C4-2B (cell line): Measurements from ENCODE around the gene RNF208.

Source experiments
- H3K27ac ChIP-seq: fragments of 450-650 bp; 2 replicates; pipeline ENCODE4 v1.5.1; 2017
- ZFX ChIP-seq: fragments of 450-650 bp; IDR thresholded peaks from 2 replicates; pipeline ENCODE4 v1.6.1; 2017
- TF ChIP-seq, protein P1 (sequence below): fragments of 450-650 bp; conservative IDR thresholded peaks from 2 replicates; pipeline ENCODE4 v1.5.1; 2017; ENCODE audit warnings: mild to moderate bottlenecking

The RNF208 gene

DNA sequence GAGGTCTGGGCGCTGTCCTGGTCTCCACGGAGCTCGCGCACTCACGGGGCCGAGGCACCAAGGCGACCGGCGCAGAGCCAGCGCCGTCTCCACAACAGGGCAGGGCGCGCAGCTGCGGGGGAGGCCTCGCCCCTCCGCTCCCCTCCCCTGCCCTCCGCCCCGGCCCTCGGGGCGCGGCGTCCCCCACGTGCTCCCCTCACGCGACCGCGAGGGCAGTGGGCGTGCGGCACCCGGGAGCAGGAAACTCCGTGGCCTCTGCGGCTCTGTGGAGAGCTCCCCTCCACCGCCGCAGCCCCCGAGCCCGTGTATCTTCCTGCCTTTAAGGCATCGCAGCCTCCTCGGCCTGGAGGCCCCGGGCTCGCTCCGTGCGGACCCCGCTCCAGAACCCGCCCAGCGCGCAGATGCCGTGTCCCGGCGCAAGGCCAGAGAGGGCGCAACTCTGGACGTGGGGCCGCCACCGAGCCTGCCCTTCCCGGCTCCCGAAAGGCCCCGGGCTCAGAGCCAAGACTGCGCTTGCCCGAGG is 18.3 kb upstream of the RNF208 start:
- TF ChIP-seq ZFX: peak; percentile 92; the same call in 1 of the 2 replicates
- TF ChIP-seq, protein P1, sequence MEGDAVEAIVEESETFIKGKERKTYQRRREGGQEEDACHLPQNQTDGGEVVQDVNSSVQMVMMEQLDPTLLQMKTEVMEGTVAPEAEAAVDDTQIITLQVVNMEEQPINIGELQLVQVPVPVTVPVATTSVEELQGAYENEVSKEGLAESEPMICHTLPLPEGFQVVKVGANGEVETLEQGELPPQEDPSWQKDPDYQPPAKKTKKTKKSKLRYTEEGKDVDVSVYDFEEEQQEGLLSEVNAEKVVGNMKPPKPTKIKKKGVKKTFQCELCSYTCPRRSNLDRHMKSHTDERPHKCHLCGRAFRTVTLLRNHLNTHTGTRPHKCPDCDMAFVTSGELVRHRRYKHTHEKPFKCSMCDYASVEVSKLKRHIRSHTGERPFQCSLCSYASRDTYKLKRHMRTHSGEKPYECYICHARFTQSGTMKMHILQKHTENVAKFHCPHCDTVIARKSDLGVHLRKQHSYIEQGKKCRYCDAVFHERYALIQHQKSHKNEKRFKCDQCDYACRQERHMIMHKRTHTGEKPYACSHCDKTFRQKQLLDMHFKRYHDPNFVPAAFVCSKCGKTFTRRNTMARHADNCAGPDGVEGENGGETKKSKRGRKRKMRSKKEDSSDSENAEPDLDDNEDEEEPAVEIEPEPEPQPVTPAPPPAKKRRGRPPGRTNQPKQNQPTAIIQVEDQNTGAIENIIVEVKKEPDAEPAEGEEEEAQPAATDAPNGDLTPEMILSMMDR: no peak
- H3K27ac ChIP-seq: peak overlapping the region; percentile 99

DNA sequence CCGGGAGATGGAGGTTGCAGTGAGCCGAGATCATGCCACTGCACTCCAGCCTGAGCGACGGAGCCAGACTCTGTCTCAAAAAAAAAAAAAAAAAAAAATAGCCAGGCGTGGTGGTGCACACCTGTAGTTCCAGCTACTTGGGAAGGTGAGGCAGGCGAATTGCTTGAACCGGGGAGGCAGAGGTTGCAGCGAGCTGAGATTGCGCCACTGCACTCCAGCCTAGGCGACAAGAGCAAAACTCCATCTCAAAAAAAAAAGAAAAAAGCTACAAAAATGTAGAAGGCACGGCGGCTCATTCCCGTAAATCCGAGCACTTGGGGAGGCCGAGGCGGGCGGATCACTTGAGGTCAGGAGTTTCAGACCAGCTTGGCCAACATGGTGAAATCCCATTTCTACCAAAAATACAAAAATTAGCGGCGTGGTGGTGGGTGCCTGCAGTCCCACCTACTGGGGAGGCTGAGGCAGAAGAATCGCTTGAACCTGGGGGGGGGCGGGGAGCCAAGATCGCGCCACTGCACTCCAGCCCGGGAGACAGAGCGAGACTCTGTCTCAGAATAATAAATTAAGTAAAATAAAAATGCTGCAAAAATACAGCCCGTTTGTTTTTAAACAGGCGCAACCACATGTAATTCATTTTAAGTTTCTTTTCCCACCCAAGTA is 17.6 kb upstream of the RNF208 start:
- peak overlapping the region; percentile 99 for H3K27ac ChIP-seq

DNA sequence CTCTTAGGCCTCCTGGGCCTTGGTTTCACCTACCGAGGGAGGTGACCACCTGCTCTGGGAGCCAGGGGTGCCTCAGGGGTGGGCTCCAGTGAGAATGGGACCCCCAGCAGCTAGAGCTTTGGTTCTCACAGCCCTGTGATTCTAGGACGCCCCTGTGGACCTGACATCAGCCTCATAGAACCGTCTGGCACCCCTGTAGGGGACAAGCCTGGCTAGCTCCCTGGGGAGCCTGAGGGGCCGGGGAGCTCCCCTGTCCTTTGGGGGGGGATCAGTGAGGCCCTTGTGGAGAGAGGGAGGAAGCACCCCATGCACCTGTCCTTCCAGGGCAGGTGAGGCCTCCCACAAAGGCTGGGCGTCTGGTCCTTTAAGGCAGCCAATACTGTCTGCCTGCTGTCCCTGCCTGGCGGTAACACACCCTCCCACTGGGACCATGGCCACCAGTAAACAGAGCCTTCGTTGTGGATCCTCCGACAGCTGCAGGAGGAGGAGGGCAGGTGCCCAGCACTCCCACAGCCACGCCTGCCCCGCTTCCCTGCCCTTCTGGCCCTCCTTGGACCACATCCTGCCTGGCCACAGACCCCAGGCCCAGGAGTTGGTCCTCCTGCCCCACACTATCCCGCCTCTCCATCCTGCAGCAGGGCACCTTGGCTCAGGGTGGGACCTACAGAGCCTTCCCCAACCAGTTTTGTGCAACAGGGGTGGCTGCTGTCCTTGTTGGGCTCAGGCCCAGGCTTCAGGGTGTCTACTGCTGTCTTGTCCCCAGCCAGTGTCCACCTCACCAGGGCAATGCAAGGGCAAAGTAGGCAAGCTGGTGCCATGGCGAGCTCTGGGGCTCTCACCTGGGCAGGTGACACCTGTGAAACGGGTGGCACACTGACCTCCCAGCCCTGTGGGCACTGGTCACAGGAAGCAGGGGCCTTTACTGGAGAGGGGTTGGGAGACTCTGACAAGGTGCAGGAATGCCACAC is 16.0 kb upstream of the RNF208 start:
- peak overlapping the region; percentile 29 for H3K27ac ChIP-seq
- TF ChIP-seq ZFX: no peak
- TF ChIP-seq, protein P1: no peak

DNA sequence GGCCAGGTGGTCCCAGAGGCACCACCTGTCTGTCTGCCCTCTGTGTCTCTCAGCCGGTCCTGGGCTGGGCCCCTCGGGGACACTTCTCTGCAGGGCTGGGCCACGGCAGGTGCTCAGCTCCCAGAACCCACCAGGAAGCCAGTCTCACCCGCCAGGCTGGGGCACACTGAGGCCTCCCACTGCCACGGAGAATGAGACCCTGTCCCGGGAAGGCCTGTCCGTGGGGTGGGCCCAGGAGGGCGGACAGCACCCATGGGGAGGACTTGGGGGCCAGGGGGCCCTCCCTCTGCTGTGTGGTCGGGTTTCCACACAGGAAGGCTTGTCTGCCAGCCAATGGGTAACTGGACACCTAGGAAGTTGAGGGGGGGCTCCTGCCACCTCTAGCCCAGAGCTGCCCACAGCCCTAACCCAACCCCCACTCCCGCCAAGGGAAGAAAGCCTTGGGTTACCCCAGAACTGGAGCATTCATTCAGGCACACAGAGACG is 14.9 kb upstream of the RNF208 start:
- no peak for TF ChIP-seq ZFX
- TF ChIP-seq, protein P1: no peak; the same call in 1 of the 2 replicates
- peak overlapping the region; percentile 29 for H3K27ac ChIP-seq

DNA sequence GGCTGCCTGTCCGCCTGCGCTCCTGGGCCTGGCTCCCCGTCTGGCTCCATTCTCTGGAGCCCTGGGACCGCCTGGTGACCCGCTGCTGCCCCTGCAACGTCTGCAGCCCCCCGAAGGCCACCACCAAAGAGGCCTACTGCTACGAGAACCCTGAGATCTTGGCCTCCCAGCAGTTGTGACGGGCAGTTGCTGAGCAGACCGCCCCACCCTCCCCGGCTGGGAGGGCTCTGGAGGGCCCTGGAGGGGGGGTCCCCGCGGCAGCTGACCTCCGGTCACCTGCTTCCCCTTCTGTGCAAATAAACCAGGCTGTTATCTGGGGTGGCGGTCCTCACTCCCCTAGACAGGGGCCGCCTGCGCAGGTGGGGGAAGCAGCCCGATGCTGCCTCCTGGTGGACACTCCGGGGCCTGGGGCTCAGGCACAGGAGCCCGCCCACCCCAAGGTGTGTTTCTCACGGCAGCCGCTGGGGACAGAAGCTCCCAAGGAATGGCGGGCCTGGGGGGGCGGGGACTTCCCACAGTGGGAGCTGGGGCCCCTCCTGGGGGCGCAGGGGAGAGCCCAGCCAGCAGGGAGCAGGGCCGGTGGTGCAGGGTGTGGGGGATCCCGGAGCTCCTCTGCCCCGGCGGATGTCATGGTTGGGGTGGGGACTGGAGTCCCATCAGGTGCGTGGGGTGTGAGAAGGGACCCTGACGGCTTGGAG is 14.3 kb upstream of the RNF208 start:
- no peak for TF ChIP-seq ZFX
- TF ChIP-seq, protein P1: peak; percentile 100
- peak overlapping the region; percentile 29 for H3K27ac ChIP-seq

DNA sequence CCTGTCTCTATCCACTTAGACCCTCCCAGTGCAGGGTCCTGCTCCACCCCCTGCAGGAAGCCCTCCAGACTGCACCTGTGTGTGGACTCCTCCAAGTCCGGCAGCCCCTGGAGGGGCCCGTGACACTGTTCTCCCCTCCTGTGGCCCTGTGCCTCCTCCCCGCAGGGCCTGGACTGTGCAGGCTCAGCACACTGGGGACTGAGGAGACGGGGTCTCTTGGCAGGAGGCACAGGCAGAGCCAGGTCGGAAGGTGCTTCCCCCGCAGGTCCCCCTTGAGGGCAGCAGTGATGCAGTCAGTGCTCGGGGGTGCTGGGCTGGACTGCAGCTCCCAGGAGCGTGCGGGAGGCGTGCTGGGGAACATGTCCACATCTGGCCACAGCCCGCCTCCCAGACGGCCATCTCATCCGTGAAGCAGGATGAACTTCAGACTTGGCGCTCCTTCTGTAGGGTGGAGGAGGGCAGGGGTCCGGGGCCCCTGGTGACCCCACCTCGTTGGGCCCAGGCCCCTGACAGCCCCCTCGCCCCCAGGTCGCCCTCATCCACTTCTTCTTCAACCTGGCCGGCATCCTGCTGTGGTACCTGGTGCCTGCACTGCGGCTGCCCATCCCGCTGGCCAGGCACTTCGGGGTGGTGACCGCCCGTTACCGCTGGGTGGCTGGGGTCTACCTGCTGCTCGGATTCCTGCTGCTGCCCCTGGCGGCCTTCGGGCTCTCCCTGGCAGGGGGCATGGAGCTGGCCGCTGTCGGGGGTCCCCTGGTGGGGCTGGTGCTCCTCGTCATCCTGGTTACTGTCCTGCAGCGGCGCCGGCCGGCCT is 13.6 kb upstream of the RNF208 start:
- no peak for TF ChIP-seq ZFX
- TF ChIP-seq, protein P1: no peak
- H3K27ac ChIP-seq: no peak overlapping the region; the same call in 1 of the 2 replicates
